ENCODE measurements around the gene RPH3AL. TPM values are rescaled to one million over a fixed set of nuclear protein-coding genes. Genes with fewer than 3 reads are reported as not detected.

Gene RPH3AL
- total RNA-seq, 1 experiment from 2014 or later, result 3.0 TPM

DNA sequence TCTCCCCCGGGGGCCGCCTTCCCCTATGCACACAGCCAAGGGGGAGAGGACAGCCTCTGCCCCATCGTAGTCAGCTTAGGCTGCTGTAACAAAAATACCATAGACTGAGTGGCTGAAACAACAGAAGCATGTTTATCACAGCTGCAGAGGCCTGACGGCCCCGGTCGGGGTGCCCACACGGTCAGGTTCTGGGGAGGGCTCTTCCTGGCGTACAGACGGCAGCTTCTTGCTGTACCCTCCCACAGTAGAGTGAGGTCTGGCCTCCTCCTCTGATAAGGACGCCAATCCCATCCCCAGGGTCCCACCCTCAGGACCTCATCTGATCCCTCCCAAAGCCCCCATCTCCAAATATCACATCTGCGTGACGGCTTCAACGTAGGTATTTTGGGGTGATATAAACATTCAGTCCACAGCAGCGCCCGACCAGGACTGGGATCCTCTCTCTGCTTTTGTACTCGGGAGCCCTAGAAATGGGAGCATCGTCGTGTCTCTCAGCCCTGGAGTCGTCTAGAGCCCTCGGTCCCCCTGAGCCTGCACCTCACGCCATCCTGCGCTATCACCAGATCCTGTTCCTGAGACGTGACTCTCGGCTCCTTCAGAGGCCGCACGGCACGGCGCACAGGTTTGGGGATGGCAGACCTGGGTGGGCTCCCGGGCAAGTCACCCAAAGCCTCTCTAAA, 67.8 kb downstream of the RPH3AL start:
- no peaks in the 10 kb centered on the region for H3K4me1 ChIP-seq (ENCODE audit: insufficient read depth, low read length)
- no peaks in the 10 kb centered on the region for H3K79me1 ChIP-seq (ENCODE audit: insufficient read depth, low read depth, low read length, poor library complexity, severe bottlenecking)
- H3T11ph ChIP-seq (ENCODE audit: low read length), result no peak overlapping the region
- no peak overlapping the region for H2AFZ ChIP-seq (ENCODE audit: low read length)
- no peaks in the 10 kb centered on the region for H3K23me2 ChIP-seq (ENCODE audit: insufficient read length, low read depth, low read length, poor library complexity, severe bottlenecking)
- H3K9ac ChIP-seq (ENCODE audit: extremely low read depth, insufficient read length, low read length), result no peak overlapping the region
- Mint-ChIP-seq H3K27ac (no peak overlapping the region; a peak in 1 of 7 replicates), H3K36me3 (ENCODE audit: insufficient read depth in 1 of 3, low read depth in 3 of 3) (peaks cover 0 to 2% (median 0%) of the 10 kb centered on the region in 3 experiments; a peak in 1 of 7 replicates), H3K27me3 (ENCODE audit: low read depth) (peaks cover 16% of the 10 kb centered on the region), H3K4me1 (peaks cover 4 to 23% of the 10 kb centered on the region in 2 experiments), H3K4me3 (no peak overlapping the region), H3K9me3 (peaks cover 0 to 3% of the 10 kb centered on the region in 2 experiments; a peak in 3 of 5 replicates)
- H3K9me3 ChIP-seq (ENCODE audit: control insufficient read depth, low read depth, low read length), result no peaks in the 10 kb centered on the region
- no peaks in the 10 kb centered on the region for H3K79me2 ChIP-seq (ENCODE audit: insufficient read depth, low read length)
- H4K8ac ChIP-seq (replicated peaks; ENCODE audit: insufficient read length, low read depth, low read length), result no peak overlapping the region
- H2AK5ac ChIP-seq (ENCODE audit: insufficient read length, low read length), result no peak overlapping the region
- no peak overlapping the region for H2BK20ac ChIP-seq (ENCODE audit: low read depth, low read length, poor library complexity, severe bottlenecking)
- H4K20me1 ChIP-seq (ENCODE audit: control insufficient read depth, insufficient read depth, insufficient read length), result no peaks in the 10 kb centered on the region
- H2BK12ac ChIP-seq (ENCODE audit: insufficient read length, low read depth, low read length), result no peak overlapping the region
- H4K91ac ChIP-seq (ENCODE audit: insufficient read length, low read depth, low read length), result no peak overlapping the region
- no peaks in the 10 kb centered on the region for H3K27me3 ChIP-seq (ENCODE audit: insufficient read depth, low read length)
- no CpG with 5 or more reads among the region's 29 CpGs for WGBS (ENCODE audit: extremely low coverage, insufficient read length, low lambda C conversion rate)
- no peak overlapping the region for H2BK120ac ChIP-seq (ENCODE audit: low read depth, low read length, poor library complexity, severe bottlenecking)
- no peak overlapping the region for H3K56ac ChIP-seq (ENCODE audit: insufficient read length, low read depth, low read length)
- no peak overlapping the region for H3K27ac ChIP-seq (ENCODE audit: insufficient read length, low read depth, low read length)
- no peak overlapping the region for H3K14ac ChIP-seq (ENCODE audit: insufficient read depth, low read length)
- no peak overlapping the region for H3K4ac ChIP-seq (ENCODE audit: low read depth, low read length)
- H3K23ac ChIP-seq (ENCODE audit: insufficient read length, low read depth, low read length), result no peak overlapping the region
- no peak for TF ChIP-seq CTCF (conservative IDR thresholded peaks at IDR 0.05)
- H3K18ac ChIP-seq (ENCODE audit: insufficient read length, low read depth, low read length), result no peak overlapping the region
- H2BK5ac ChIP-seq (ENCODE audit: insufficient read length, low read length), result no peak overlapping the region
- no peak for DNase-seq
- H4K5ac ChIP-seq (ENCODE audit: insufficient read length, low read depth, low read length), result no peak overlapping the region
- no peak overlapping the region for H3K4me2 ChIP-seq (ENCODE audit: insufficient read depth, insufficient read length, low read length)
- no peak overlapping the region for H2BK15ac ChIP-seq (ENCODE audit: low read depth, low read length)

Data from H9 (cell line).